GM19438 (cell line): Measurements from ENCODE around the gene ST6GALNAC6.
A peak's percentile ranks its signal among the peaks of the same experiment; 100 is the strongest.

ENCODE experiments used
- ATAC-seq: cut with Tn5 transposase; IDR thresholded peaks from one replicate; pipeline ENCODE4 v1.9.1; 2021; ENCODE audit warnings: low read depth; ENCODE audit not compliant: unreplicated experiment

ST6GALNAC6 gene, protein sequence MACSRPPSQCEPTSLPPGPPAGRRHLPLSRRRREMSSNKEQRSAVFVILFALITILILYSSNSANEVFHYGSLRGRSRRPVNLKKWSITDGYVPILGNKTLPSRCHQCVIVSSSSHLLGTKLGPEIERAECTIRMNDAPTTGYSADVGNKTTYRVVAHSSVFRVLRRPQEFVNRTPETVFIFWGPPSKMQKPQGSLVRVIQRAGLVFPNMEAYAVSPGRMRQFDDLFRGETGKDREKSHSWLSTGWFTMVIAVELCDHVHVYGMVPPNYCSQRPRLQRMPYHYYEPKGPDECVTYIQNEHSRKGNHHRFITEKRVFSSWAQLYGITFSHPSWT

GRCh38 chr9:127899128-127899943 is at the start of gene ST6GALNAC6:
TSS of gene ST6GALNAC6 (minus strand) at chr9:127899603. CDS start at chr9:127897981, 1,622 bp downstream.
- peak; percentile 44 for ATAC-seq

DNA sequence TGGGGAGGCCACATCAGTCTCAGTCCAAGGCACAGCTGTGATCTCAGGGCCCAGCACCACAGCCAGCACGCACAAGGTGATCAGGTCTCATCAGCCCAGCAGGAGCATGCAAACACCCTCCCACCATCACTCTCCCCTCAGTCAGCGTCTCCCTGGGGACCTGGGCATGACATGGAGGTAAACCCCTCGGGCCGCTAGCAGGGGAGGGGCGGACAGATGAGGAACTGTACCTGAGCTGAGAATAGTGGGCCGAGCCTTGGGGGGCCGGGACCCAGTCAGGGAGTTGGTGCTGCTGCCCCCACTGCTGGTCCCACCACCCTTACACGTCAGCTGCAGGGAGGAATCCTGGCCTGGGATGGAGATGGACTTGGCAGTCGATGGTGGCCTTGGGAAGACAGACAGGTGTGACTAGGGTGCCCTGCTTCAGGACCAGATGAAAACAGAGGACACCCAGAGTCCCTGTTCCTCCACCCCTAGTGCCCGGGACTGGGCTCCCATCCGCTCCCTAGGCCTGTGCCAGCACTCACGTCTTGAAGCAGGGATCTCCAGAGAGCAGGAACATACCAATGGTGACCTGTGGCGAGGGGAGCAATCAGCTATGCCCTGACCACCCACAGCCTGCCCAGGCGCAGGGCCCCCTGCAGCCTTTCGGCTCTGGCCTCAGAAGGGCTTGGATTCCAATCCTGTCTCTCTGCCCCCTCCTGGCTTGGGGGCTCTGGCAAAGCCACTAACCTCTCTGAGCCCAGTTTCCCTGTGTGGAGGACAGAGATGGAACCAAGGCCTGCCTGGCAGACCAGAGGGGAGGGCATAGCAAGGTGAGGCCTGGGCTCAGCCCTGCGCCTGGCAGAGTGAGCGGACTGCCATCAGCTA is 48.7 kb upstream of the ST6GALNAC6 start:
- ATAC-seq: no peak

DNA sequence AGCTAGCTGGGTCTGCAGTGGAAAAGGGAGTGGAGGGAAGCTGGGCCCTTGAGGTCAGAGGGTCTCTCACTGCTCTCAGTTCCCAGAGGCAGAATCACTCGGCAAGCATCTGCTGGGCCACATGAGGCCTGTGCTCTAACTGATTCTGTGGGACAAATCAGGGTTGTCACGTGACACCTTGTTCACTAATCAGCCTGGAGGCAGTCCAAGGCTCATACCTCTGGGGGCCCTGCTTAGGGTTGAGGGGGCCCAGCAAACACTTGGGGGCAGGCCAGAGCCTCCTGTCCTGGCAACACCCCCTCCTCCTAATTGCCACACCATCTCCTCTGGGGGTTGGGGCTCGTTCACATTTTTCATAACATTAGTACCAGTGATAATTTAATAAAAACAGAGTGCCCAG is 47.3 kb upstream of the ST6GALNAC6 start:
- ATAC-seq: no peak

GRCh38 chr9:127945942-127946341 is 46.5 kb upstream of the ST6GALNAC6 start:
- no peak for ATAC-seq

DNA sequence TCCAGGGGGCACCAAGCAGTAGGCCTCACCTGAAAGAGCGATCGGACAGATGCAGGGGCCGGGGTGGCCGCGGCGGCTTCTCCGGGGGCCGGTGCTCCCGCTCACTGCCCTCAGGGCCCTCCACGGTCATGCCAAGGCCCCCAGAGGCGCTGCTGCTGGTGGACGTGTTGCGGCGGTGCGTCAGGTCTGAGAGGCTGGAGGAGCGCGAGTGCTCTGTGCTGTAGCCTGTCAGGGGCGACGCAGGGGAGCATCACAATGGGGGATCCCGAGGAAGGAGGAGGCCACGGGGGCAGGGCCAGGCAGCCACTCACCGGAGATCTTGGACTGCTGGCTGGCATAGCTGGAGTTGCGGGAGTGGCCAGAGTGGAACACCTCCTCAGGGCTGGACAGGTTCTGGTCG is 45.9 kb upstream of the ST6GALNAC6 start:
- ATAC-seq: no peak

DNA sequence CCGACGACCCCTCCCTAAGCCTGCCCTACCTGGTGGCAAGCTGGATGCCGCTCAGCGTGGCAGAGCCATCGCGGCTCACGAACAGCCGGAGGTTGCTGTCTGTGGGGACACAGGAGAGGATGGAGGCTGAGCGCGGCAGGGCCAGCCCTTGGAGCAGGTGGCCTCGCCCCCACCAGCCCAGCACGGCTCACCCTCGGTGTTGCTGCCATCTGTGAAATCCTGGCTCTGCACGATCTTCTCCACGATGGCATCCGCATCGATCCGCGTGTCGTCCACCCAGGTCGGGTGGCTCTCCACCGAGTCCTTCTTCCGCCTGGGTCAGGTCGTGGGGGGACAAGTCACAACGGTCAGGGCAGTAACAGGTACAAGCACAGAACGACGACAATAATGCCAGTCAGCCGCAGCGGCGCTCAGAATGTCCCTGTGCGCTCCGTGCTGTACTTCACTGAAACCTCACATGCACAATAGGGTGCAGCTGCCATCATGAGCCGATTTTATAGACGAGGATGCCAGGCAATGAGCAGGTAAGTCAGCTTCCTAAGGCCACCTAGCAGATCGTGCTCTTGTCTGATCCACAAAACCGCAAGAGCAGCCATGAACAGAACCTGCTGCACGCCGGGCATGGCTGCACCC is 45.3 kb upstream of the ST6GALNAC6 start:
- ATAC-seq: no peak

- peak; percentile 61 for ATAC-seq
Measured at GRCh38 chr9:127943731-127944144, 44.3 kb upstream of the ST6GALNAC6 start.

DNA sequence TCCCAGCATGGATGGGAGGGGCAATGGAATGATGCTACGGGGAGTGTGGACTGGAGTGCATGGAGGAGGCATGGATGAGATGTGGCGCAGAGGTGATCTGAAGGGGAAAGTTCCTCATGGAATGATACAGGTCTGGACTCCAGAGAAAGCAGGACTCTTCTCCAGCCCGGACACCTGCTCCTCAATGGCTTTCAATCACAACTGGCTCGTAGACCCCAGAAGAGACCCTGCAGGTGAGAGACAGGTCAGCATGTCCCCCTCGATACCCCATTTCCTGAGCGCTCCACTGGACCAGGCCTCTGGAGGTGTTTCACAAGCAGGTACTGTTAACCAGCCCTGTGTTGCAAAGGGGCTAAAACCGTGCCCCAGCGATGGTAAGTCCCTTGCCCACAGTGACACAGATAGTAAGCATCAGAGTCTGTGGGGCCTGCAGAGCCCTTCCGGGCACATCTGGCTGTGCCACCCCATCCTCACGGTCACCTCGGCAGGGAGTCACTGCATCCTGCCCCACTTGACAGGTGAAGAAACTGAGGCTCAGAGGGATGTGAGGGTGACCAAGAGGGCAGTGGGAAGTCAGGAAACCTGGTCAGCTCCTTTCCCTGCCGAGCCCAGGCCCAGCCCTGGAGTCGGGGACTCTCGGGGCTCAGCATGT is 43.7 kb upstream of the ST6GALNAC6 start:
- no peak for ATAC-seq

GRCh38 chr9:127942216-127943010 is 43.0 kb upstream of the ST6GALNAC6 start:
- no peak for ATAC-seq

DNA sequence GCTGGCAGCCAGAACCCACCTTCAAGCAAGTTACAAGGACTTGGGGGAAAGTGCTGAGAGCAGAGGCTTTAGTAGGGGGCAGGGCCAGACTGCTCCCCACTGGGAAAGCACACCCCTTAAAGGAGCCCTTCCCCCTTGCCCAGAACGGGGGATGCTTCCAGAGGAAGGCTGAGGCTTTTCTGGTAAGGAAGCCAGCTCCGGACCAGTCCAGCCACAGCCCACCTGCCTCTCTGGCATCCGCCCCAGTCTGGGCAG is 42.5 kb upstream of the ST6GALNAC6 start:
- ATAC-seq: no peak

DNA sequence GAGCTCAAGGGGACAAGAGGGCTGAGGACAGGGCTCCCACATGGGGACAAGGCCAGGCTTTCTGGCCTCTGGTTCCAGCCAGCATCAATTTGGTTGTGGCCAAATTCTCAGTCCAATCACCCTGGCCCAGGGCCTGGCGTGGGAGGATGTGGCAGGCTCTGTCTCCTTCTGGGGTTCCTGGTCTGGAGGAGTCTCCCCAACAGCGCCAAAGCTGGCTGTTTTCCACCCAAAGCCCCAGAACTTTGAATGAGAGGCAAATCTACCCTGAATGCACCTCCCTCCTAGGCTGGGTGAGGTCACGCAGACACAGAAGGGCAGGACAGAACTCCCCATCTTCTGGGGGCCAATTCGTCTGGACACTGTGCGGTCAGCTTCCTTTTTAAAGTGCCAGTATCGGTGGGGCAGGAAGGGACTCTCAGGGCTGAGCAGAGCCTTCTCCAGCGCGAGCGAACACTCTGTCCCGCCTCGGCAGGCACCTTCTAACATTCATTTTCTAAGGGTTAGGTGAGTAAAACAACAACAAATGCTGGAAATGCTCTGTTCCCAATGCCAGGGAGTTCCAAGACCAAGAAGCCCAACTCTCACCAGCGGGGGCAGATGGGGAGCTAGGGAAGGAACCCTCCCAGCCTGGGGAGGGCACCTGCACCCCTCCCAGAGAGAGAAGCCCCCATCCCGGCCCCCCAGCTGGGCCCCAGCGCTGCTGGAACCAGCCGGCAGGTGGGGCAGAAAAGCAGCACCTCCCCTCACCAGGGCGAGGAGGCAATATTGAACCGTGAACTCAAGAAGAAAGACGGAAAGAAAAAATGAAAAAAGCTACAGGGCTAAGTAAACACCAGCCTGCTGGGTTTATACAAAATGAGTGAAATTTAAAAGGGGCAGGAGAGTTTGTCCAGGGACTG is 41.9 kb upstream of the ST6GALNAC6 start:
- ATAC-seq: no peak

- ATAC-seq: no peak
Measured at GRCh38 chr9:127940593-127940992, 41.2 kb upstream of the ST6GALNAC6 start.

DNA sequence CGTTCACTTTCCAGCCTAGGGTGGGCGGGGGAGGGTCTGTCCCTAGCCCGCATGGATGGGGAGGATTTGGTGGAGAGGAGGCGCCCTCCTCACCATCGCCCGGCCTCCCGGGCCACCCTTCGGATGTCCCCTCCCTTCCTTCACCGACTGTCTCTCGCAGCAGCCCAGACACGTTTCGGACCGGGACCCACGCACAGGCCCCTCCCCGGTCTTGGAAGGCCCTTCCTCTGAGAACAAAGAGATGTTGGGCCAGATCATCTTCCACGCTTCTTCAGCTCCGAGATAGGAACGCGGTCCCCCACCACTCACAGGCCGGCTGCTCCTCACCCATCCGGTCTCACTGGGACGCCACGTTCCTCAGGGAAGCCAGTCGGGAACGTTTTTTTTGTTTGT is 38.9 kb upstream of the ST6GALNAC6 start:
- no peak for ATAC-seq

- ATAC-seq: peak; percentile 84
Measured at GRCh38 chr9:127937388-127938297, 38.2 kb upstream of the ST6GALNAC6 start, which contains the start of gene DPM2. TSS of gene DPM2 (minus strand) at chr9:127937854. CDS start at chr9:127937820, 34 bp downstream.

GRCh38 chr9:127937056-127937387 is 37.6 kb upstream of the ST6GALNAC6 start:
- ATAC-seq: no peak

- ATAC-seq: no peak
Measured at GRCh38 chr9:127936347-127936852, 37.0 kb upstream of the ST6GALNAC6 start.

GRCh38 chr9:127935765-127936221 is 36.4 kb upstream of the ST6GALNAC6 start:
- no peak for ATAC-seq
